ENCODE measurements around the gene PAMR1. TPM values are rescaled to one million over a fixed set of nuclear protein-coding genes. Genes with fewer than 3 reads are reported as not detected.

PAMR1 gene
- total and polyA plus RNA-seq, 10 of the 15 experiments (the other 5 are each of a cell fraction or from before 2014, with no cell fraction given), result 0.04 TPM; not detected in 9

DNA sequence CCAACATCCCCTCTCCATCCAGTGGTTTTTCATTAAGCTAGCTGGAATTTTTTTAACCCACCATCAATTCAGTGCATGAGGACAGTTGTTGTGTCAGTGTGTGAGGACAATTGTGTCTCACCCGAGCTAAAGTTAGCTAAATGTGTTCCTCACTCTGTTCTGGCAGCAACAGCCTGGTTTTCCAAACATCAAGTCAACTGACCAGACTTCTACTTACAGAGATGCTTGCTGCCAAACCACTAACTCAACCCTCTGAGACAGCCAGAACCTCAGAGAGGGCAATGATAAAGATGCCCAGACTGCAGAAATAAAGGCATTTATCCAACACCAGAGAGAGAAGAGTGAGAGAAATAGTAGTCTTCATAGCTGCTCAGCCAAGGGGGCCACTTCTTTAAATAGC, 6.7 kb downstream of the PAMR1 start:
- in situ Hi-C loops (cut with MboI), result no loop called here
- no TSS peak for BruUV-seq (replicated peaks)
- POLR2A ChIA-PET, result interaction anchor here (0.6 kb wide), 1 partner anchor 12 kb away, joined by 4 read pairs; no protein-coding TSS in a partner anchor
- TF ChIP-seq ZNF384 (IDR thresholded peaks at IDR 0.05; ENCODE audit: borderline replicate concordance, low read depth, low read length) (no peak), RFX5 (IDR thresholded peaks at IDR 0.05; ENCODE audit: low read depth, low read length) (no peak), POLR2AphosphoS5 (IDR thresholded peaks at IDR 0.05; ENCODE audit: low read length) (no peak), FOXM1 (IDR thresholded peaks at IDR 0.05; ENCODE audit: low read depth, low read length) (no peak), BCL11A (IDR thresholded peaks at IDR 0.05; ENCODE audit: low read depth, low read length) (no peak), CREM (IDR thresholded peaks at IDR 0.05; ENCODE audit: low read depth) (no peak), NRF1 (conservative IDR thresholded peaks at IDR 0.05; ENCODE audit: low read depth, low read length) (no peak), SMAD1 (IDR thresholded peaks at IDR 0.05; ENCODE audit: low read depth, partially characterized antibody) (no peak), FOXK2 (IDR thresholded peaks at IDR 0.05) (no peak), POLR2AphosphoS2 (IDR thresholded peaks at IDR 0.05; ENCODE audit: low read depth, low read length) (no peak)
- TF ChIP-seq, protein P1, sequence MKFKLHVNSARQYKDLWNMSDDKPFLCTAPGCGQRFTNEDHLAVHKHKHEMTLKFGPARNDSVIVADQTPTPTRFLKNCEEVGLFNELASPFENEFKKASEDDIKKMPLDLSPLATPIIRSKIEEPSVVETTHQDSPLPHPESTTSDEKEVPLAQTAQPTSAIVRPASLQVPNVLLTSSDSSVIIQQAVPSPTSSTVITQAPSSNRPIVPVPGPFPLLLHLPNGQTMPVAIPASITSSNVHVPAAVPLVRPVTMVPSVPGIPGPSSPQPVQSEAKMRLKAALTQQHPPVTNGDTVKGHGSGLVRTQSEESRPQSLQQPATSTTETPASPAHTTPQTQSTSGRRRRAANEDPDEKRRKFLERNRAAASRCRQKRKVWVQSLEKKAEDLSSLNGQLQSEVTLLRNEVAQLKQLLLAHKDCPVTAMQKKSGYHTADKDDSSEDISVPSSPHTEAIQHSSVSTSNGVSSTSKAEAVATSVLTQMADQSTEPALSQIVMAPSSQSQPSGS (IDR thresholded peaks at IDR 0.05; ENCODE audit: low read length), result no peak
- TF ChIP-seq, protein P2, sequence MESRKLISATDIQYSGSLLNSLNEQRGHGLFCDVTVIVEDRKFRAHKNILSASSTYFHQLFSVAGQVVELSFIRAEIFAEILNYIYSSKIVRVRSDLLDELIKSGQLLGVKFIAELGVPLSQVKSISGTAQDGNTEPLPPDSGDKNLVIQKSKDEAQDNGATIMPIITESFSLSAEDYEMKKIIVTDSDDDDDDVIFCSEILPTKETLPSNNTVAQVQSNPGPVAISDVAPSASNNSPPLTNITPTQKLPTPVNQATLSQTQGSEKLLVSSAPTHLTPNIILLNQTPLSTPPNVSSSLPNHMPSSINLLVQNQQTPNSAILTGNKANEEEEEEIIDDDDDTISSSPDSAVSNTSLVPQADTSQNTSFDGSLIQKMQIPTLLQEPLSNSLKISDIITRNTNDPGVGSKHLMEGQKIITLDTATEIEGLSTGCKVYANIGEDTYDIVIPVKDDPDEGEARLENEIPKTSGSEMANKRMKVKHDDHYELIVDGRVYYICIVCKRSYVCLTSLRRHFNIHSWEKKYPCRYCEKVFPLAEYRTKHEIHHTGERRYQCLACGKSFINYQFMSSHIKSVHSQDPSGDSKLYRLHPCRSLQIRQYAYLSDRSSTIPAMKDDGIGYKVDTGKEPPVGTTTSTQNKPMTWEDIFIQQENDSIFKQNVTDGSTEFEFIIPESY (IDR thresholded peaks at IDR 0.05), result no peak
- TF ChIP-seq, protein P3, sequence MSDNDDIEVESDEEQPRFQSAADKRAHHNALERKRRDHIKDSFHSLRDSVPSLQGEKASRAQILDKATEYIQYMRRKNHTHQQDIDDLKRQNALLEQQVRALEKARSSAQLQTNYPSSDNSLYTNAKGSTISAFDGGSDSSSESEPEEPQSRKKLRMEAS (IDR thresholded peaks at IDR 0.05; ENCODE audit: low read depth, low read length), result no peak
- TF ChIP-seq, protein P4, sequence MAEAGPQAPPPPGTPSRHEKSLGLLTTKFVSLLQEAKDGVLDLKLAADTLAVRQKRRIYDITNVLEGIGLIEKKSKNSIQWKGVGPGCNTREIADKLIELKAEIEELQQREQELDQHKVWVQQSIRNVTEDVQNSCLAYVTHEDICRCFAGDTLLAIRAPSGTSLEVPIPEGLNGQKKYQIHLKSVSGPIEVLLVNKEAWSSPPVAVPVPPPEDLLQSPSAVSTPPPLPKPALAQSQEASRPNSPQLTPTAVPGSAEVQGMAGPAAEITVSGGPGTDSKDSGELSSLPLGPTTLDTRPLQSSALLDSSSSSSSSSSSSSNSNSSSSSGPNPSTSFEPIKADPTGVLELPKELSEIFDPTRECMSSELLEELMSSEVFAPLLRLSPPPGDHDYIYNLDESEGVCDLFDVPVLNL (IDR thresholded peaks at IDR 0.05; ENCODE audit: low read depth, low read length), result no peak
- TF ChIP-seq, protein P5, sequence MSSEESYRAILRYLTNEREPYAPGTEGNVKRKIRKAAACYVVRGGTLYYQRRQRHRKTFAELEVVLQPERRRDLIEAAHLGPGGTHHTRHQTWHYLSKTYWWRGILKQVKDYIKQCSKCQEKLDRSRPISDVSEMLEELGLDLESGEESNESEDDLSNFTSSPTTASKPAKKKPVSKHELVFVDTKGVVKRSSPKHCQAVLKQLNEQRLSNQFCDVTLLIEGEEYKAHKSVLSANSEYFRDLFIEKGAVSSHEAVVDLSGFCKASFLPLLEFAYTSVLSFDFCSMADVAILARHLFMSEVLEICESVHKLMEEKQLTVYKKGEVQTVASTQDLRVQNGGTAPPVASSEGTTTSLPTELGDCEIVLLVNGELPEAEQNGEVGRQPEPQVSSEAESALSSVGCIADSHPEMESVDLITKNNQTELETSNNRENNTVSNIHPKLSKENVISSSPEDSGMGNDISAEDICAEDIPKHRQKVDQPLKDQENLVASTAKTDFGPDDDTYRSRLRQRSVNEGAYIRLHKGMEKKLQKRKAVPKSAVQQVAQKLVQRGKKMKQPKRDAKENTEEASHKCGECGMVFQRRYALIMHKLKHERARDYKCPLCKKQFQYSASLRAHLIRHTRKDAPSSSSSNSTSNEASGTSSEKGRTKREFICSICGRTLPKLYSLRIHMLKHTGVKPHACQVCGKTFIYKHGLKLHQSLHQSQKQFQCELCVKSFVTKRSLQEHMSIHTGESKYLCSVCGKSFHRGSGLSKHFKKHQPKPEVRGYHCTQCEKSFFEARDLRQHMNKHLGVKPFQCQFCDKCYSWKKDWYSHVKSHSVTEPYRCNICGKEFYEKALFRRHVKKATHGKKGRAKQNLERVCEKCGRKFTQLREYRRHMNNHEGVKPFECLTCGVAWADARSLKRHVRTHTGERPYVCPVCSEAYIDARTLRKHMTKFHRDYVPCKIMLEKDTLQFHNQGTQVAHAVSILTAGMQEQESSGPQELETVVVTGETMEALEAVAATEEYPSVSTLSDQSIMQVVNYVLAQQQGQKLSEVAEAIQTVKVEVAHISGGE (CRISPR knock-in tag; IDR thresholded peaks at IDR 0.05), result no peak
- TF ChIP-seq, protein P6, sequence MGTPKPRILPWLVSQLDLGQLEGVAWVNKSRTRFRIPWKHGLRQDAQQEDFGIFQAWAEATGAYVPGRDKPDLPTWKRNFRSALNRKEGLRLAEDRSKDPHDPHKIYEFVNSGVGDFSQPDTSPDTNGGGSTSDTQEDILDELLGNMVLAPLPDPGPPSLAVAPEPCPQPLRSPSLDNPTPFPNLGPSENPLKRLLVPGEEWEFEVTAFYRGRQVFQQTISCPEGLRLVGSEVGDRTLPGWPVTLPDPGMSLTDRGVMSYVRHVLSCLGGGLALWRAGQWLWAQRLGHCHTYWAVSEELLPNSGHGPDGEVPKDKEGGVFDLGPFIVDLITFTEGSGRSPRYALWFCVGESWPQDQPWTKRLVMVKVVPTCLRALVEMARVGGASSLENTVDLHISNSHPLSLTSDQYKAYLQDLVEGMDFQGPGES (IDR thresholded peaks at IDR 0.05), result no peak

More for the DNA sequence above, 6.7 kb downstream of the PAMR1 start:
- no peak overlapping the region for H2AFZ ChIP-seq (ENCODE audit: control insufficient read depth, low read depth, low read length)
- H3K4me3 ChIP-seq, result no peak overlapping the region
- no peak overlapping the region for H3K9ac ChIP-seq (ENCODE audit: control insufficient read depth, insufficient read depth, low read length)
- peaks cover 0 to 8% of the 10 kb centered on the region in 2 experiments; a peak in 3 of 4 replicates for H3K27me3 ChIP-seq (replicated peaks in 1 of 2; ENCODE audit: control insufficient read depth in 2 of 2, insufficient read depth in 2 of 2, low read length in 1 of 2)
- H3K4me1 ChIP-seq (ENCODE audit: control insufficient read depth, insufficient read depth, low read length), result no peaks in the 10 kb centered on the region
- no peaks in the 10 kb centered on the region for H3K36me3 ChIP-seq (ENCODE audit: control insufficient read depth in 2 of 2, insufficient read depth in 2 of 2, low read length in 1 of 2)
- no peak overlapping the region for H3K4me2 ChIP-seq (ENCODE audit: control insufficient read depth, insufficient read depth)
- ChIA-PET CTCF (no interaction called here), SMC1A (ENCODE audit: uncharacterized antibody, unreplicated experiment) (no interaction called here), RAD21 (ENCODE audit: unreplicated experiment) (no interaction called here)
- intact Hi-C loops (cut with micrococcal nuclease; ENCODE audit: unreplicated experiment), result no loop called here
- 5% methylated on average over 1 of the region's 1 CpG for WGBS (ENCODE audit: insufficient coverage, insufficient replicate concordance, low lambda C conversion rate, missing lambda C conversion rate)
- no peaks in the 10 kb centered on the region for H4K20me1 ChIP-seq (ENCODE audit: control insufficient read depth, insufficient read depth)
- FAIRE-seq (no peak), ATAC-seq (no peak), DNase-seq (ENCODE audit: low read depth, low spot score) (no peak)
- H3K79me2 ChIP-seq (ENCODE audit: control insufficient read depth, insufficient read depth, low read length), result no peaks in the 10 kb centered on the region
- no peak overlapping the region for H3K27ac ChIP-seq (ENCODE audit: control insufficient read depth, insufficient read depth)
- H3K9me3 ChIP-seq (replicated peaks; ENCODE audit: control insufficient read depth, insufficient read depth, low read length), result no peaks in the 10 kb centered on the region
